ENCODE results near the gene PKM.

DNA sequence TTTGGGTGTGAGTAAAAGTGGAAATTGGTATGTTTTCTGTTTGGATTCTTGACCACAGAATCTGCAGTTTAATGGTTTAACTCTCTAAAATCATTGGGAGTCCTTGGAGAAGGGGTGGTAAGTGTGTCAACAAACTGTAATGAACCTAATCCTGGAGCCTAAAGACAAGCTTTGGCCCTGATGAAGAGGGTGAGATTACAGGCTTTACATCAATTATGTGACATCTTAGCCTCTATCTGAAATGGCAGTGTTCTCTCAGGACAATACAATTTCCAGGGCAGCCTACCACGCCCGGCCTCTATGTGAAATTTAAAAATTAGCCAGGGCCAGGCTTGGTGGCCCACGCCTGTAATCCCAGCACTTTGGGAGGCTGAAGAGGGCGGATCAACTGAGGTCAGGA, 4.3 kb upstream of the PKM start:
- TF ChIP-seq, protein P1, sequence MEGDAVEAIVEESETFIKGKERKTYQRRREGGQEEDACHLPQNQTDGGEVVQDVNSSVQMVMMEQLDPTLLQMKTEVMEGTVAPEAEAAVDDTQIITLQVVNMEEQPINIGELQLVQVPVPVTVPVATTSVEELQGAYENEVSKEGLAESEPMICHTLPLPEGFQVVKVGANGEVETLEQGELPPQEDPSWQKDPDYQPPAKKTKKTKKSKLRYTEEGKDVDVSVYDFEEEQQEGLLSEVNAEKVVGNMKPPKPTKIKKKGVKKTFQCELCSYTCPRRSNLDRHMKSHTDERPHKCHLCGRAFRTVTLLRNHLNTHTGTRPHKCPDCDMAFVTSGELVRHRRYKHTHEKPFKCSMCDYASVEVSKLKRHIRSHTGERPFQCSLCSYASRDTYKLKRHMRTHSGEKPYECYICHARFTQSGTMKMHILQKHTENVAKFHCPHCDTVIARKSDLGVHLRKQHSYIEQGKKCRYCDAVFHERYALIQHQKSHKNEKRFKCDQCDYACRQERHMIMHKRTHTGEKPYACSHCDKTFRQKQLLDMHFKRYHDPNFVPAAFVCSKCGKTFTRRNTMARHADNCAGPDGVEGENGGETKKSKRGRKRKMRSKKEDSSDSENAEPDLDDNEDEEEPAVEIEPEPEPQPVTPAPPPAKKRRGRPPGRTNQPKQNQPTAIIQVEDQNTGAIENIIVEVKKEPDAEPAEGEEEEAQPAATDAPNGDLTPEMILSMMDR (IDR thresholded peaks at IDR 0.05) = no peak
- no peak for TF ChIP-seq POLR2A (IDR thresholded peaks at IDR 0.05)

All from Peyer's patch (tissue), 4 donors.